IMR-90 (cell line): Measurements from ENCODE around the gene PAMR1.

ENCODE experiments used
- CTCF ChIP-seq: conservative IDR thresholded peaks from 2 replicates; pipeline ENCODE4 v1.5.1; 2012; ENCODE audit warnings: mild to moderate bottlenecking, low read depth, low read length, improper control_type of control experiment
- MAZ ChIP-seq: IDR thresholded peaks from 2 replicates; pipeline ENCODE4 v1.6.1; 2012; ENCODE audit warnings: low read depth, mild to moderate bottlenecking, low read length, improper control_type of control experiment, moderate library complexity, borderline replicate concordance

DNA sequence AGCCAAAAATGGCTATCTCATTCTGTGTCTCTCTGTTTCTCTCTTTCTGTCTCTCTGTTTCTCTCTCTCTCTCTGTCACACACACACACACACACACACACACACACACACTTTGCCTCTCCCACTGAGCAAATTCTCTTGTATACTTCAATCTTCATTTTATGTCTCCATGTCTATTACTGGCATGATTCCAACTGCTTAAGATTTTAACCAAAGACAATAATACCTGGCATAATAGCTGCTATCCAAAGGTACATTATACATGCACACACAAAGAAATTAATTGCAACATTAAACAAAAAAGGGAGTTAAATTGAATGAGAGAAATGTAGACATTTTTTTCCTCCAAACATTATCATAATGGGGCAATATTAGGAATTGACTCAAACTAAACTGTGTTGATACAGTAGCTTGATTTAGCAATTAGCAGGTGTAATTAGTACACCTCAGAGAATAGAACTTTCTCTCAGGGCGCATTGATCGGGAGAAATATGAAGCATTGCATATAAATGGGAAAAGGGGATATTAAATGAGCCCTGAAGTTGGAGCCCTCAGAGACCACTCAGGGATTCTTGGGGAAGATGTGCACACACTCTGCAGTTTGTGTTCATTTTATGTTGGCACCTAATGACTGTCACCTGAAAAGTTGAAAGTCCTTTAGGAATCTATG, 88.7 kb downstream of the PAMR1 start:
- TF ChIP-seq CTCF, result no peak
- no peak for TF ChIP-seq MAZ
